HepG2 (cell line): ENCODE measurements around the gene SHC1. TPM values are rescaled to one million over a fixed set of nuclear protein-coding genes. Genes with fewer than 3 reads are reported as not detected.
A peak's percentile ranks its signal among the peaks of the same experiment; 100 is the strongest.

Experiments
- ESRRA ChIP-seq: sonication (generic); formaldehyde crosslinking; IDR thresholded peaks from 2 replicates; pipeline ENCODE4 v1.5.1; 2020; ENCODE audit warnings: mild to moderate bottlenecking, low read depth, missing genetic modification reagents
- IRF2 ChIP-seq: IDR thresholded peaks from 2 replicates; pipeline ENCODE4 v1.6.1; 2018; ENCODE audit warnings: missing genetic modification reagents, missing compliant biosample characterization
- KLF11 ChIP-seq: IDR thresholded peaks from 2 replicates; pipeline ENCODE4 v1.6.1; 2016; ENCODE audit warnings: missing compliant biosample characterization
- KLF9 ChIP-seq: IDR thresholded peaks from 2 replicates; pipeline ENCODE4 v1.6.1; 2016; ENCODE audit warnings: low read depth
- MYNN ChIP-seq: sonication (generic); formaldehyde crosslinking; IDR thresholded peaks from 2 replicates; pipeline ENCODE4 v1.4.0; 2020; ENCODE audit warnings: mild to moderate bottlenecking, low read depth, missing genetic modification reagents
- NAIF1 ChIP-seq: sonication (generic); formaldehyde crosslinking; IDR thresholded peaks from 2 replicates; pipeline ENCODE4 v1.5.0; 2020; ENCODE audit warnings: mild to moderate bottlenecking, missing genetic modification reagents, borderline replicate concordance
- PHF8 ChIP-seq: sonication (generic); formaldehyde crosslinking; IDR thresholded peaks from 2 replicates; pipeline ENCODE4 v1.5.0; 2020; ENCODE audit warnings: missing genetic modification reagents
- POLR2AphosphoS5 ChIP-seq: IDR thresholded peaks from 2 replicates; pipeline ENCODE4 v1.6.1; 2012; ENCODE audit warnings: low read depth, low read length
- SIN3B ChIP-seq: fragments of 150-350 bp; IDR thresholded peaks from 2 replicates; pipeline ENCODE4 v1.6.1; 2014; ENCODE audit warnings: low read length
- SNRNP70 ChIP-seq: fragments of 200-400 bp; formaldehyde crosslinking; IDR thresholded peaks from 2 replicates; pipeline ENCODE4 v1.6.1; 2017; ENCODE audit warnings: mild to moderate bottlenecking, low read depth, low read length, moderate library complexity
- TAF1 ChIP-seq: sonication (generic); formaldehyde crosslinking; IDR thresholded peaks from 2 replicates; pipeline ENCODE4 v1.4.0; 2020; ENCODE audit warnings: missing genetic modification reagents
- TBX2 ChIP-seq: sonication (generic); formaldehyde crosslinking; IDR thresholded peaks from 2 replicates; pipeline ENCODE4 v1.5.0; 2020; ENCODE audit warnings: missing genetic modification reagents, mild to moderate bottlenecking, borderline replicate concordance
- TRIM24 ChIP-seq: sonication (generic); formaldehyde crosslinking; IDR thresholded peaks from 2 replicates; pipeline ENCODE4 v1.8.0; 2022; ENCODE audit warnings: mild to moderate bottlenecking, missing genetic modification reagents
- ZFP1 ChIP-seq: IDR thresholded peaks from 2 replicates; pipeline ENCODE4 v1.6.1; 2016
- ZFP41 ChIP-seq: sonication (generic); formaldehyde crosslinking; IDR thresholded peaks from 2 replicates; pipeline ENCODE4 v1.4.0; 2020; ENCODE audit warnings: mild to moderate bottlenecking, missing genetic modification reagents, borderline replicate concordance
- ZFP82 ChIP-seq: sonication (generic); formaldehyde crosslinking; IDR thresholded peaks from 2 replicates; pipeline ENCODE4 v1.5.1; 2020; ENCODE audit warnings: mild to moderate bottlenecking, missing genetic modification reagents, borderline replicate concordance
- ZNF121 ChIP-seq: sonication (generic); formaldehyde crosslinking; IDR thresholded peaks from 2 replicates; pipeline ENCODE4 v1.5.0; 2020; ENCODE audit warnings: mild to moderate bottlenecking, missing genetic modification reagents
- ZNF274 ChIP-seq: sonication (generic); formaldehyde crosslinking; IDR thresholded peaks from 2 replicates; pipeline ENCODE4 v1.5.1; 2020; ENCODE audit warnings: mild to moderate bottlenecking, missing genetic modification reagents
- ZNF337 ChIP-seq: sonication (generic); formaldehyde crosslinking; IDR thresholded peaks from 2 replicates; pipeline ENCODE4 v1.5.1; 2020; ENCODE audit warnings: missing genetic modification reagents, low read depth, mild to moderate bottlenecking, borderline replicate concordance
- ZNF354B ChIP-seq: sonication (generic); formaldehyde crosslinking; IDR thresholded peaks from 2 replicates; pipeline ENCODE4 v1.8.0; 2022; ENCODE audit warnings: mild to moderate bottlenecking, missing genetic modification reagents
- ZNF441 ChIP-seq: sonication (generic); formaldehyde crosslinking; IDR thresholded peaks from 2 replicates; pipeline ENCODE4 v1.7.0; 2021; ENCODE audit warnings: missing genetic modification reagents, borderline replicate concordance
- ZNF549 ChIP-seq: sonication (generic); formaldehyde crosslinking; IDR thresholded peaks from 2 replicates; pipeline ENCODE4 v1.5.0; 2020; ENCODE audit warnings: missing genetic modification reagents
- ZNF563 ChIP-seq: sonication (generic); formaldehyde crosslinking; IDR thresholded peaks from 2 replicates; pipeline ENCODE4 v1.8.0; 2022; ENCODE audit warnings: mild to moderate bottlenecking, moderate library complexity, missing genetic modification reagents
- ZNF761 ChIP-seq: sonication (generic); formaldehyde crosslinking; conservative IDR thresholded peaks from 2 replicates; pipeline ENCODE4 v1.4.0; 2020; ENCODE audit warnings: mild to moderate bottlenecking, missing genetic modification reagents
- polyA plus RNA-seq, 8 experiments: library from polyadenylated mRNA; depleted of rRNA in 3 of 8; stranded (reverse) in 7 of 8; unstranded in 1 of 8; fragments of >200 nt; fragmentation: Illumina TruSeq in 4 of 8; extraction: Trizol in 4 of 8; gene quantifications; 2 replicates each; pipeline versions ENCODE4 v1.2.1 to v1.2.3, GENCODE V29; 2011 to 2016; ENCODE audit warnings: low read depth in 4 of 8, missing spikeins in 1 of 8, mixed read lengths in 1 of 8; ENCODE audit not compliant: insufficient read depth in 1 of 8
- total RNA-seq, 5 experiments: library from RNA; depleted of rRNA; stranded (reverse); fragments of >200 nt; fragmentation: Illumina TruSeq; extraction: Trizol; gene quantifications; 2 replicates each; pipeline ENCODE4 v1.2.3, GENCODE V29; 2016; ENCODE audit warnings: low read depth in 1 of 5
- TF ChIP-seq, protein P1 (sequence below), 2 experiments: IDR thresholded peaks; 2 replicates each; pipeline ENCODE4 v1.6.1; 2011 to 2012; ENCODE audit warnings: low read length in 2 of 2, borderline replicate concordance in 1 of 2, low read depth in 1 of 2, mild to moderate bottlenecking in 1 of 2, moderate library complexity in 1 of 2
- TF ChIP-seq, protein P2 (sequence below): IDR thresholded peaks from 2 replicates; pipeline ENCODE4 v1.6.1; 2018; ENCODE audit warnings: missing genetic modification reagents
- TF ChIP-seq, protein P3 (sequence below): sonication (generic); formaldehyde crosslinking; IDR thresholded peaks from 2 replicates; pipeline ENCODE4 v1.9.0; 2021; ENCODE audit warnings: missing genetic modification reagents, mild to moderate bottlenecking, borderline replicate concordance

Gene SHC1
- total and polyA plus RNA-seq, 2 of the 13 experiments (the other 11 are each of a cell fraction or from before 2014, with no cell fraction given) = 52.0 to 137 TPM

DNA sequence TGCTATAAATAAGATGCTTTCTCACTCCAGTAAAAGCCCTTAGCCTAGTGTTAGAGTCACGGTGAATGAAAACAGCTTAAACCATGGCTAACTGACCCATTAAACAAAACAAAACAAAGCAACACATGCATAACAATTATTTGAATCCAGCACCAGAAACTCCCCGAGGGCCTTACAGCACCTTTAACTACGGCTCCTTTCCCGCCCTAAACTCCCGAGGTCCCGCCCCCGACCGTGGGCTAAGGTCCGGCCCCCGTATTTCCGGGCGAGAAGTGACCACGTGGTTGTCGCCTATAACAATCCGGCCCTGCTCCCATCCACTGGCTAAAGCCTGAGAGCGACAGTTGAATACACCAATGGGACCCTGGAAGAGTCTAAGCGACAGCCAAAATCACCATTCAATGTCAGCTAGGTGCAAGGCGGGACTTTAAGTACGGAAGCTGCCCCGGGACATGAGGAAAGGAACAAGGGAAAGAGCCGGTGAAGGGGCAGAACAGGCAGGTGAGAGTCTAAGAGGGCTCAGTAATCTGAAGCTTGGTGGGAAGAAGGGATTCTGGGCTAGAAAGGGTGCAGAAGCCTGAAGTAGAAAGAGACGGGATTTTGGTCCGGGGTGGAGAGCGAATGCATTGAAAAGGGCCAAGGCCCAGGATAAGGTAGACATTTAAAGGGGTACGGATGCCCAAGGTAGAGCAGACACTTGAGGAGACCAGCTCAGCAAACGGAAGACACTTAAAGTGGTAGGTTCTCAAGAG lies 12.5 kb upstream of the SHC1 start, which contains the start of gene FLAD1 (continued):
- TF ChIP-seq ZNF563 = no peak
- no peak for TF ChIP-seq SNRNP70
- TF ChIP-seq IRF2 = peak; percentile 78
- peak; percentile 74 for TF ChIP-seq POLR2AphosphoS5
- TF ChIP-seq, protein P1, sequence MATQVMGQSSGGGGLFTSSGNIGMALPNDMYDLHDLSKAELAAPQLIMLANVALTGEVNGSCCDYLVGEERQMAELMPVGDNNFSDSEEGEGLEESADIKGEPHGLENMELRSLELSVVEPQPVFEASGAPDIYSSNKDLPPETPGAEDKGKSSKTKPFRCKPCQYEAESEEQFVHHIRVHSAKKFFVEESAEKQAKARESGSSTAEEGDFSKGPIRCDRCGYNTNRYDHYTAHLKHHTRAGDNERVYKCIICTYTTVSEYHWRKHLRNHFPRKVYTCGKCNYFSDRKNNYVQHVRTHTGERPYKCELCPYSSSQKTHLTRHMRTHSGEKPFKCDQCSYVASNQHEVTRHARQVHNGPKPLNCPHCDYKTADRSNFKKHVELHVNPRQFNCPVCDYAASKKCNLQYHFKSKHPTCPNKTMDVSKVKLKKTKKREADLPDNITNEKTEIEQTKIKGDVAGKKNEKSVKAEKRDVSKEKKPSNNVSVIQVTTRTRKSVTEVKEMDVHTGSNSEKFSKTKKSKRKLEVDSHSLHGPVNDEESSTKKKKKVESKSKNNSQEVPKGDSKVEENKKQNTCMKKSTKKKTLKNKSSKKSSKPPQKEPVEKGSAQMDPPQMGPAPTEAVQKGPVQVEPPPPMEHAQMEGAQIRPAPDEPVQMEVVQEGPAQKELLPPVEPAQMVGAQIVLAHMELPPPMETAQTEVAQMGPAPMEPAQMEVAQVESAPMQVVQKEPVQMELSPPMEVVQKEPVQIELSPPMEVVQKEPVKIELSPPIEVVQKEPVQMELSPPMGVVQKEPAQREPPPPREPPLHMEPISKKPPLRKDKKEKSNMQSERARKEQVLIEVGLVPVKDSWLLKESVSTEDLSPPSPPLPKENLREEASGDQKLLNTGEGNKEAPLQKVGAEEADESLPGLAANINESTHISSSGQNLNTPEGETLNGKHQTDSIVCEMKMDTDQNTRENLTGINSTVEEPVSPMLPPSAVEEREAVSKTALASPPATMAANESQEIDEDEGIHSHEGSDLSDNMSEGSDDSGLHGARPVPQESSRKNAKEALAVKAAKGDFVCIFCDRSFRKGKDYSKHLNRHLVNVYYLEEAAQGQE (IDR thresholded peaks at IDR 0.05; ENCODE audit: borderline replicate concordance in 1 of 2, low read depth in 1 of 2, low read length in 2 of 2) = no peak
- TF ChIP-seq KLF11 (CRISPR knock-in tag) = peak; percentile 69; the same call in 1 of the 2 replicates
- 0 out of 2 replicates have a peak, but pooled peaks have one; percentile 44 for TF ChIP-seq ZNF354B
- no peak for TF ChIP-seq ESRRA
- TF ChIP-seq TBX2 = peak; percentile 39; the same call in 1 of the 2 replicates
- TF ChIP-seq KLF9 = no peak
- peak; percentile 38; the same call in 1 of the 2 replicates for TF ChIP-seq TAF1 (CRISPR knock-in tag)
- TF ChIP-seq NAIF1 = no peak
- no peak for TF ChIP-seq ZFP41 (CRISPR knock-in tag)
- TF ChIP-seq, protein P2, sequence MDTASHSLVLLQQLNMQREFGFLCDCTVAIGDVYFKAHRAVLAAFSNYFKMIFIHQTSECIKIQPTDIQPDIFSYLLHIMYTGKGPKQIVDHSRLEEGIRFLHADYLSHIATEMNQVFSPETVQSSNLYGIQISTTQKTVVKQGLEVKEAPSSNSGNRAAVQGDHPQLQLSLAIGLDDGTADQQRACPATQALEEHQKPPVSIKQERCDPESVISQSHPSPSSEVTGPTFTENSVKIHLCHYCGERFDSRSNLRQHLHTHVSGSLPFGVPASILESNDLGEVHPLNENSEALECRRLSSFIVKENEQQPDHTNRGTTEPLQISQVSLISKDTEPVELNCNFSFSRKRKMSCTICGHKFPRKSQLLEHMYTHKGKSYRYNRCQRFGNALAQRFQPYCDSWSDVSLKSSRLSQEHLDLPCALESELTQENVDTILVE (CRISPR knock-in tag) = peak; percentile 27; the same call in 1 of the 2 replicates
- no peak for TF ChIP-seq ZNF121 (CRISPR knock-in tag)
- no peak for TF ChIP-seq ZFP1
- TF ChIP-seq, protein P3, sequence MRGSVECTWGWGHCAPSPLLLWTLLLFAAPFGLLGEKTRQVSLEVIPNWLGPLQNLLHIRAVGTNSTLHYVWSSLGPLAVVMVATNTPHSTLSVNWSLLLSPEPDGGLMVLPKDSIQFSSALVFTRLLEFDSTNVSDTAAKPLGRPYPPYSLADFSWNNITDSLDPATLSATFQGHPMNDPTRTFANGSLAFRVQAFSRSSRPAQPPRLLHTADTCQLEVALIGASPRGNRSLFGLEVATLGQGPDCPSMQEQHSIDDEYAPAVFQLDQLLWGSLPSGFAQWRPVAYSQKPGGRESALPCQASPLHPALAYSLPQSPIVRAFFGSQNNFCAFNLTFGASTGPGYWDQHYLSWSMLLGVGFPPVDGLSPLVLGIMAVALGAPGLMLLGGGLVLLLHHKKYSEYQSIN (CRISPR knock-in tag) = no peak
- TF ChIP-seq ZNF337 (CRISPR knock-in tag) = no peak
- TF ChIP-seq ZNF549 (CRISPR knock-in tag) = no peak
- TF ChIP-seq ZNF761 (CRISPR knock-in tag) = no peak
- TF ChIP-seq SIN3B = no peak
- no peak for TF ChIP-seq MYNN (CRISPR knock-in tag)
- TF ChIP-seq PHF8 (CRISPR knock-in tag) = peak; percentile 58
- TF ChIP-seq ZNF274 (CRISPR knock-in tag) = no peak
- no peak for TF ChIP-seq TRIM24 (CRISPR knock-in tag)
- no peak for TF ChIP-seq ZFP82 (CRISPR knock-in tag)
- TF ChIP-seq ZNF441 = no peak
